Panc1 (cell line): Measurements from ENCODE around the gene FXR2. TPM values are rescaled to one million over a fixed set of nuclear protein-coding genes. Genes with fewer than 3 reads are reported as not detected.

Experiments
- ATAC-seq: fragments of 200-7000 bp; cut with Tn5 transposase; 2 replicates; pipeline ENCODE4 v1.9.1; 2020; ENCODE audit warnings: mild to moderate bottlenecking, moderate library complexity
- BruUV-seq: library from RNA; stranded (reverse); fragments of 400-500 nt; replicated peaks from 2 replicates; lab custom pipeline; 2021; lab: Mats Ljungman, UMichigan
- CTCF ChIA-PET: fragments of 300-600 bp; sonication (Branson Sonifier 250); formaldehyde crosslinking; loops from one replicate; lab custom pipeline; 2022; ENCODE audit warnings: antibody characterized with exemption; lab: Charles Lee
- POLR2A ChIA-PET: fragments of 300-600 bp; sonication (Branson Sonifier 250); formaldehyde crosslinking; loops from one replicate; lab custom pipeline; 2022; ENCODE audit warnings: antibody characterized with exemption; lab: Charles Lee
- DNase-seq: peaks from one replicate; pipeline ENCODE4 v3.0.0-alpha.2; 2010; ENCODE audit warnings: low read depth, low spot score
- H3K27ac ChIP-seq: 2 replicates; pipeline ENCODE4 v1.5.1; 2011; ENCODE audit warnings: mild to moderate bottlenecking, low read length, inconsistent platforms
- H3K27me3 ChIP-seq: fragments of 200-500 bp; sonication (Bioruptor generic); 2 replicates; pipeline ENCODE4 v1.6.0; 2014; ENCODE audit warnings: low read length, inconsistent platforms; ENCODE audit not compliant: control insufficient read depth, insufficient read depth
- H3K36me3 ChIP-seq: fragments of 200-500 bp; sonication (Bioruptor generic); 2 replicates; pipeline ENCODE4 v1.5.1; 2014; ENCODE audit warnings: inconsistent platforms, mild to moderate bottlenecking, low read length, moderate library complexity; ENCODE audit not compliant: control insufficient read depth, insufficient read depth
- H3K4me1 ChIP-seq: 2 replicates; pipeline ENCODE4 v1.5.1; 2011; ENCODE audit warnings: inconsistent platforms, mild to moderate bottlenecking, low read length, moderate library complexity; ENCODE audit not compliant: control insufficient read depth, insufficient read depth
- H3K4me3 ChIP-seq, 2 experiments: 2 replicates each; pipeline ENCODE4 v1.5.1; 2011 to 2012; ENCODE audit warnings: low read depth in 2 of 2, low read length in 2 of 2, mild to moderate bottlenecking in 2 of 2, inconsistent platforms in 1 of 2, moderate library complexity in 1 of 2
- H3K9me3 ChIP-seq: fragments of 200-500 bp; sonication (Bioruptor generic); 2 replicates; pipeline ENCODE4 v1.5.1; 2014; ENCODE audit warnings: low read depth, mild to moderate bottlenecking, inconsistent platforms, low read length, moderate library complexity; ENCODE audit not compliant: control insufficient read depth, insufficient read depth
- POLR2AphosphoS5 ChIP-seq: IDR thresholded peaks from 2 replicates; pipeline ENCODE4 v1.6.1; 2012; ENCODE audit warnings: mild to moderate bottlenecking, low read depth, low read length, moderate library complexity
- SIN3A ChIP-seq: IDR thresholded peaks from 2 replicates; pipeline ENCODE4 v1.6.1; 2012; ENCODE audit warnings: low read depth, mild to moderate bottlenecking, low read length, moderate library complexity, borderline replicate concordance; ENCODE audit not compliant: insufficient read depth
- TCF7L2 ChIP-seq: IDR thresholded peaks from 2 replicates; pipeline ENCODE4 v1.6.1; 2011; ENCODE audit warnings: mild to moderate bottlenecking, low read depth, low read length, inconsistent platforms
- in situ Hi-C: cut with HindIII; loops from 2 replicates; pipeline ENCODE4 v1.10.0; 2016; ENCODE audit warnings: low sequenced_read_pairs, low pct_unique_long_range_greater_than_20kb
- intact Hi-C: fragments of 100-400 bp; cut with micrococcal nuclease; formaldehyde crosslinking; loops from one replicate; pipeline ENCODE4 v1.10.0; 2022; ENCODE audit not compliant: unreplicated experiment
- total RNA-seq: library from RNA; stranded (reverse); gene quantifications from one replicate; pipeline ENCODE4 v1.2.1, GENCODE V29; 2021; ENCODE audit not compliant: unreplicated experiment
- TF ChIP-seq, protein P1 (sequence below), 2 experiments: IDR thresholded peaks; 2 replicates each; pipeline ENCODE4 v1.6.1; 2011 to 2012; ENCODE audit warnings: low read depth in 2 of 2, control low read depth in 1 of 2, low read length in 1 of 2, mild to moderate bottlenecking in 1 of 2, moderate library complexity in 1 of 2; ENCODE audit not compliant: insufficient read depth in 1 of 2
- TF ChIP-seq, protein P2 (sequence below): fragments of 450-650 bp; IDR thresholded peaks from 2 replicates; pipeline ENCODE4 v1.5.1; 2017; ENCODE audit warnings: mild to moderate bottlenecking

Gene FXR2
- total RNA-seq, 1 experiment from 2014 or later = 39.7 TPM

DNA sequence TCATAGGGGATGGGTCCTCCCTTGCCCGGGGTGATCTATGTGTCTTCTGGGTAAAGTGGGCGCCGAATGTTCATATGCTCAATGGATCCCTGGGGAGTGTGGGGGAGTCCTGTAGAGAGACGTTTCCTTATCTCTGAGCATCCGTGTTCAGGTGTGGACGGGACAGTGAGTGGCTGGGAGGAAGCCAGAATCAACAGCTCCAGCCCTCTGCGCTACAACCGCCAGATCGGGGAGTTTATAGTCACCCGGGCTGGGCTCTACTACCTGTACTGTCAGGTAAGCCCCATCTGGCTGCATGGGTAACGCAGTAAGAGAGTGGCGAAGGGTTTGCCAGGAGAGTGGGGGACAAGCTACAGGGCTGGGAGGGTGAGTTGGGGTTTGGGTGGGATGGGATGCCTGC, 58.1 kb downstream of the FXR2 start:
- no peak overlapping the region for H3K4me3 ChIP-seq
- in situ Hi-C loops (no loop called here), intact Hi-C loops (no loop called here)
- no peak overlapping the region for H3K27ac ChIP-seq
- no peaks in the 10 kb centered on the region for H3K9me3 ChIP-seq
- ChIA-PET POLR2A (no interaction called here), CTCF (no interaction called here)
- no peaks in the 10 kb centered on the region for H3K36me3 ChIP-seq
- BruUV-seq = no TSS peak
- DNase-seq (no peak), ATAC-seq (no peak)
- no peaks in the 10 kb centered on the region for H3K27me3 ChIP-seq
- TF ChIP-seq, protein P1, sequence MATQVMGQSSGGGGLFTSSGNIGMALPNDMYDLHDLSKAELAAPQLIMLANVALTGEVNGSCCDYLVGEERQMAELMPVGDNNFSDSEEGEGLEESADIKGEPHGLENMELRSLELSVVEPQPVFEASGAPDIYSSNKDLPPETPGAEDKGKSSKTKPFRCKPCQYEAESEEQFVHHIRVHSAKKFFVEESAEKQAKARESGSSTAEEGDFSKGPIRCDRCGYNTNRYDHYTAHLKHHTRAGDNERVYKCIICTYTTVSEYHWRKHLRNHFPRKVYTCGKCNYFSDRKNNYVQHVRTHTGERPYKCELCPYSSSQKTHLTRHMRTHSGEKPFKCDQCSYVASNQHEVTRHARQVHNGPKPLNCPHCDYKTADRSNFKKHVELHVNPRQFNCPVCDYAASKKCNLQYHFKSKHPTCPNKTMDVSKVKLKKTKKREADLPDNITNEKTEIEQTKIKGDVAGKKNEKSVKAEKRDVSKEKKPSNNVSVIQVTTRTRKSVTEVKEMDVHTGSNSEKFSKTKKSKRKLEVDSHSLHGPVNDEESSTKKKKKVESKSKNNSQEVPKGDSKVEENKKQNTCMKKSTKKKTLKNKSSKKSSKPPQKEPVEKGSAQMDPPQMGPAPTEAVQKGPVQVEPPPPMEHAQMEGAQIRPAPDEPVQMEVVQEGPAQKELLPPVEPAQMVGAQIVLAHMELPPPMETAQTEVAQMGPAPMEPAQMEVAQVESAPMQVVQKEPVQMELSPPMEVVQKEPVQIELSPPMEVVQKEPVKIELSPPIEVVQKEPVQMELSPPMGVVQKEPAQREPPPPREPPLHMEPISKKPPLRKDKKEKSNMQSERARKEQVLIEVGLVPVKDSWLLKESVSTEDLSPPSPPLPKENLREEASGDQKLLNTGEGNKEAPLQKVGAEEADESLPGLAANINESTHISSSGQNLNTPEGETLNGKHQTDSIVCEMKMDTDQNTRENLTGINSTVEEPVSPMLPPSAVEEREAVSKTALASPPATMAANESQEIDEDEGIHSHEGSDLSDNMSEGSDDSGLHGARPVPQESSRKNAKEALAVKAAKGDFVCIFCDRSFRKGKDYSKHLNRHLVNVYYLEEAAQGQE (IDR thresholded peaks at IDR 0.05; ENCODE audit: insufficient read depth in 1 of 2, low read depth in 2 of 2, low read length in 1 of 2) = no peak
- no peak for TF ChIP-seq SIN3A
- TF ChIP-seq, protein P2, sequence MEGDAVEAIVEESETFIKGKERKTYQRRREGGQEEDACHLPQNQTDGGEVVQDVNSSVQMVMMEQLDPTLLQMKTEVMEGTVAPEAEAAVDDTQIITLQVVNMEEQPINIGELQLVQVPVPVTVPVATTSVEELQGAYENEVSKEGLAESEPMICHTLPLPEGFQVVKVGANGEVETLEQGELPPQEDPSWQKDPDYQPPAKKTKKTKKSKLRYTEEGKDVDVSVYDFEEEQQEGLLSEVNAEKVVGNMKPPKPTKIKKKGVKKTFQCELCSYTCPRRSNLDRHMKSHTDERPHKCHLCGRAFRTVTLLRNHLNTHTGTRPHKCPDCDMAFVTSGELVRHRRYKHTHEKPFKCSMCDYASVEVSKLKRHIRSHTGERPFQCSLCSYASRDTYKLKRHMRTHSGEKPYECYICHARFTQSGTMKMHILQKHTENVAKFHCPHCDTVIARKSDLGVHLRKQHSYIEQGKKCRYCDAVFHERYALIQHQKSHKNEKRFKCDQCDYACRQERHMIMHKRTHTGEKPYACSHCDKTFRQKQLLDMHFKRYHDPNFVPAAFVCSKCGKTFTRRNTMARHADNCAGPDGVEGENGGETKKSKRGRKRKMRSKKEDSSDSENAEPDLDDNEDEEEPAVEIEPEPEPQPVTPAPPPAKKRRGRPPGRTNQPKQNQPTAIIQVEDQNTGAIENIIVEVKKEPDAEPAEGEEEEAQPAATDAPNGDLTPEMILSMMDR = no peak
- no peak for TF ChIP-seq POLR2AphosphoS5
- peaks cover 30% of the 10 kb centered on the region for H3K4me1 ChIP-seq

DNA sequence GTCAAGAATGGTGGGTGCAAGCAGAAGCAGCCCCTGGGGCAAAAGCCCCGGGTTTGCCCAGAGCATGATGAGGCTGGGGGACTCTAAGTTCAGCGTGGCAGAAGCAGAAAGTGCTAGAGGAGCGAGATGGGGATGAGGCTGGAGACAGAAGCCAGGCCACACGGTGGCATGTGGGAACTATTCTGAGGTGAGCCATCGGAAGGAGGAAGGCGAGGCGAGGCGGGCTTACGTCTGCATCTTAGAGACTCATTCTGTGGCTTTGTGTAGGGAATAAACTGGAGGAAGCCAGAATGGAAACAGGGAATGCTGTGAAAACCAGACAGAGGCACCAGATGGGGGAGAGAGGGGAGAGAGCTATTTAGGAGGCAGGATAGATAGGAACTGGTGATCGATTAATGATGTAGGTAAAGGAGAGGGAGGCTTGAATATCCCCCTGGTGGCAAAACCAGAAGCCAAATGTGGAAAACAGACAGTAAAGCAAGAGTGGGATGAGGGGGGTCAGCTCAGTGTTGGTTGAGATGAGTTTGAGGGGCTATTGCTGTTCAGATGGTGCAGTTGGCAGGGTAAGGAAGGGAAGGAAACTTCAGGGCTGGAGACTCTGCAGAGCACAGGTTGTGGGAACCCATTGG, 59.3 kb downstream of the FXR2 start:
- ChIA-PET CTCF (interaction anchor here (0.6 to 0.7 kb wide), 2 partner anchors 13 to 186 kb away, joined by 3 to 8 read pairs; no protein-coding TSS in a partner anchor), POLR2A (no interaction called here)
- intact Hi-C loops (no loop called here), in situ Hi-C loops (no loop called here)
- TF ChIP-seq POLR2AphosphoS5 (no peak), TCF7L2 (no peak)
- TF ChIP-seq, protein P1 (IDR thresholded peaks at IDR 0.05; ENCODE audit: insufficient read depth in 1 of 2, low read depth in 2 of 2, low read length in 1 of 2) = no peak
- TF ChIP-seq, protein P2 = no peak; the same call in 1 of the 2 replicates
- Histone ChIP-seq H3K9me3 (no peaks in the 10 kb centered on the region), H3K36me3 (no peaks in the 10 kb centered on the region), H3K27ac (no peak overlapping the region), H3K4me1 (peaks cover 26% of the 10 kb centered on the region), H3K4me3 (no peak overlapping the region), H3K27me3 (no peaks in the 10 kb centered on the region)
- BruUV-seq = no TSS peak
- ATAC-seq (no peak), DNase-seq (no peak)
